GM10266 (cell line): ENCODE results near the gene ONECUT3.
"Not testable (repeated sequence)": the region's sequence is repeated elsewhere in the genome, so short reads cannot be mapped to it uniquely, and the experiment has no call there.

ENCODE experiments used
- DNase-seq: peaks from one replicate; pipeline ENCODE4 v3.0.0; 2012; ENCODE audit errors: extremely low spot score
- CTCF ChIP-seq: IDR thresholded peaks from 2 replicates; pipeline ENCODE4 v1.5.1; 2012; ENCODE audit warnings: mild to moderate bottlenecking, low read depth; ENCODE audit not compliant: control insufficient read depth, insufficient read depth; ENCODE audit errors: missing control alignments

Gene ONECUT3

GRCh38 chr19:1794424-1795172, 41.3 kb downstream of the ONECUT3 start:
- no peak for TF ChIP-seq CTCF
- DNase-seq = no peak

GRCh38 chr19:1796395-1797142, 43.3 kb downstream of the ONECUT3 start:
- TF ChIP-seq CTCF = no peak

DNA sequence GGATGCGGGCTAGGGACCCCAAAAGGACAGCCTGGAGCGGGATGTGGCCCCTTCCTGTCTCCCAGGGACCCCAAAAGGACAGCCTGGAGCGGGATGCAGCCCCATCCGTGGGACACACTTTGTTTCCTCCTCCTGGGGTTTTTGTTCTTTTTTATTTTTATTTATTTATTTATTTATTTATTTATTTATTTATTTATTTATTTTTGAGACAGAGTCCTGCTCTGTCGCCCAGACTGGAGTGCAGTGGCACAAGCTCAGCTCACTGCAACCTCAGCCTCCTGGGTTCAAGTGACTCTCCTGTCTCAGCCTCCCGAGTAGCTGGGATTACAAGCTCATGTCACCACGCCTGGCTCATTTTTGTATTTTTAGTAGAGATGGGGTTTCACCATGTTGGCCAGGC, 44.0 kb downstream of the ONECUT3 start:
- not testable (repeated sequence) for DNase-seq

More at GRCh38 chr19:1796395-1797142, 43.3 kb downstream of the ONECUT3 start:
- DNase-seq = no peak

- no peak for DNase-seq
- TF ChIP-seq CTCF = no peak
These were observed 46.5 kb downstream of the ONECUT3 start for GRCh38 chr19:1799695-1800342.

GRCh38 chr19:1804858-1805257, 51.6 kb downstream of the ONECUT3 start:
- DNase-seq = no peak
- no peak for TF ChIP-seq CTCF

- no peak for TF ChIP-seq CTCF
- no peak for DNase-seq
These were observed 52.3 kb downstream of the ONECUT3 start for GRCh38 chr19:1805401-1806183.
